ENCODE results near the gene SLC11A2.

- no peak for TF ChIP-seq CTCF (IDR thresholded peaks at IDR 0.05)
- TF ChIP-seq POLR2A (IDR thresholded peaks at IDR 0.05; ENCODE audit: low read depth), result no peak
- no peak for TF ChIP-seq POLR2AphosphoS5 (IDR thresholded peaks at IDR 0.05)
- TF ChIP-seq EP300 (IDR thresholded peaks at IDR 0.05), result no peak
Observed at GRCh38 chr12:51067771-51068170, 41.6 kb upstream of the SLC11A2 start.
